K562 (cell line): ENCODE data around the gene GRAMD1B. TPM values are rescaled to one million over a fixed set of nuclear protein-coding genes. Genes with fewer than 3 reads are reported as not detected.

Experiments
- ATAC-seq: fragments of 200-7000 bp; cut with Tn5 transposase; 3 replicates; pipeline ENCODE4 v1.9.1; 2020; ENCODE audit warnings: moderate library complexity
- BruUV-seq: library from RNA; stranded (reverse); fragments of 400-500 nt; replicated peaks from 2 replicates; lab custom pipeline; 2021; lab: Mats Ljungman, UMichigan
- CTCF ChIA-PET: fragments of 300-600 bp; formaldehyde crosslinking; extraction: SDS; loops from one replicate; lab custom pipeline; 2021; ENCODE audit warnings: low intra/inter-chr PET ratio; lab: Yijun Ruan, JAX
- POLR2A ChIA-PET: fragments of 300-600, 350-650 bp; sonication (Branson Sonifier 250); formaldehyde crosslinking; extraction: SDS; loops from one replicate; lab custom pipeline; 2021; ENCODE audit warnings: antibody characterized with exemption, inconsistent platforms; lab: Yijun Ruan, JAX
- DNase-seq, 4 experiments: peaks; one replicate each; pipeline versions ENCODE4 v3.0.0 to v3.0.0-alpha.2; 2011 to 2018; ENCODE audit warnings: low spot score in 3 of 4, mixed read lengths in 3 of 4; ENCODE audit errors: extremely low read depth in 1 of 4
- FAIRE-seq: peaks from 2 replicates; lab custom pipeline; 2011; peaks lifted over from hg19 to GRCh38; lab: Jason Lieb, UNC
- H2AFZ ChIP-seq: 2 replicates; pipeline ENCODE4 v1.6.0; 2011; ENCODE audit warnings: low read depth, low read length, control low read depth, inconsistent platforms
- H3K27ac ChIP-seq: fragments of 200-600 bp; 3 replicates; pipeline ENCODE4 v1.8.0; 2011; ENCODE audit warnings: low read depth, mild to moderate bottlenecking, control low read depth, inconsistent platforms, low read length, moderate library complexity, mixed read lengths; ENCODE audit errors: extremely low read depth
- H3K27me3 ChIP-seq, 2 experiments: fragments of 300-600 bp in 1 of 2; 2 replicates in 1 of 2; 3 replicates in 1 of 2; pipeline versions ENCODE4 v1.6.0 to v1.8.0; 2011; ENCODE audit warnings: inconsistent platforms in 2 of 2, low read length in 2 of 2, mild to moderate bottlenecking in 1 of 2, mixed read lengths in 1 of 2, moderate library complexity in 1 of 2; ENCODE audit not compliant: control insufficient read depth in 2 of 2, insufficient read depth in 2 of 2
- H3K36me3 ChIP-seq: fragments of 300-600 bp; 3 replicates; pipeline ENCODE4 v1.8.0; 2011; ENCODE audit warnings: mild to moderate bottlenecking, low read length, inconsistent platforms; ENCODE audit not compliant: control insufficient read depth, insufficient read depth
- H3K4me1 ChIP-seq, 2 experiments: fragments of 200-600 bp in 1 of 2; replicated peaks in 1 of 2; 2 replicates in 1 of 2; 3 replicates in 1 of 2; pipeline versions ENCODE4 v1.5.1 to v1.8.0; 2011; ENCODE audit warnings: inconsistent platforms in 2 of 2, low read length in 2 of 2, mild to moderate bottlenecking in 1 of 2, mixed read lengths in 1 of 2, moderate library complexity in 1 of 2; ENCODE audit not compliant: control insufficient read depth in 2 of 2, insufficient read depth in 2 of 2
- H3K4me2 ChIP-seq: 2 replicates; pipeline ENCODE4 v1.6.1; 2011; ENCODE audit warnings: low read length, control low read depth, inconsistent platforms, mixed read lengths; ENCODE audit not compliant: insufficient read depth
- H3K4me3 ChIP-seq: fragments of 200-600 bp; sonication (generic), shearing (Covaris generic); 2 replicates; pipeline ENCODE4 v1.5.1; 2016; ENCODE audit warnings: control low read depth, inconsistent platforms
- H3K79me2 ChIP-seq: fragments of 200-600 bp; 3 replicates; pipeline ENCODE4 v1.8.0; 2011; ENCODE audit warnings: low read length, inconsistent platforms; ENCODE audit not compliant: control insufficient read depth, insufficient read depth
- H3K9ac ChIP-seq, 2 experiments: 2 replicates each; pipeline versions ENCODE4 v1.6.0 to v1.6.1; 2011; ENCODE audit warnings: low read depth in 2 of 2, low read length in 2 of 2, control low read depth in 1 of 2, inconsistent platforms in 1 of 2, mild to moderate bottlenecking in 1 of 2, mixed read lengths in 1 of 2; ENCODE audit not compliant: insufficient read depth in 1 of 2
- H3K9me1 ChIP-seq: one replicate; pipeline ENCODE4 v1.6.0; 2011; ENCODE audit warnings: inconsistent platforms, mild to moderate bottlenecking, low read length, moderate library complexity; ENCODE audit not compliant: control insufficient read depth, insufficient read depth
- H3K9me3 ChIP-seq: replicated peaks from 2 replicates; pipeline ENCODE4 v1.5.1; 2011; ENCODE audit warnings: low read depth, low read length, inconsistent platforms; ENCODE audit not compliant: control insufficient read depth, insufficient read depth
- H4K20me1 ChIP-seq: replicated peaks from 2 replicates; pipeline ENCODE4 v1.6.1; 2011; ENCODE audit warnings: low read length, inconsistent platforms, mixed read lengths; ENCODE audit not compliant: control insufficient read depth, insufficient read depth
- CCNT2 ChIP-seq: IDR thresholded peaks from 2 replicates; pipeline ENCODE4 v1.6.1; 2011; ENCODE audit warnings: borderline replicate concordance, low read depth, mild to moderate bottlenecking, moderate library complexity, mixed read lengths, low read length; ENCODE audit not compliant: insufficient read length; ENCODE audit errors: extremely low read depth
- DEAF1 ChIP-seq: fragments of 450-650 bp; formaldehyde crosslinking; IDR thresholded peaks from 2 replicates; pipeline ENCODE4 v1.4.0; 2020; ENCODE audit warnings: mild to moderate bottlenecking, moderate library complexity
- FOXA3 ChIP-seq, 2 experiments: fragments of 450-650 bp in 1 of 2; sonication (generic) in 1 of 2; formaldehyde crosslinking; IDR thresholded peaks in 1 of 2; conservative IDR thresholded peaks in 1 of 2; 2 replicates each; pipeline versions ENCODE4 v1.4.0 to v1.8.0; 2020 to 2022; ENCODE audit warnings: mild to moderate bottlenecking in 2 of 2, missing genetic modification reagents in 1 of 2
- HNRNPUL1 ChIP-seq: fragments of 200-400 bp; formaldehyde crosslinking; IDR thresholded peaks from 2 replicates; pipeline ENCODE4 v1.6.1; 2017; ENCODE audit warnings: low read length
- MNT ChIP-seq, 2 experiments: fragments of 450-650 bp; conservative IDR thresholded peaks; 2 replicates each; pipeline ENCODE4 v1.6.1; 2017; ENCODE audit warnings: mild to moderate bottlenecking in 2 of 2, moderate library complexity in 2 of 2
- MTA2 ChIP-seq: fragments of 450-650 bp; IDR thresholded peaks from 2 replicates; pipeline ENCODE4 v1.6.1; 2016; ENCODE audit warnings: low read depth
- RUNX1 ChIP-seq: sonication (generic); IDR thresholded peaks from 2 replicates; pipeline ENCODE4 v1.6.1; 2016; ENCODE audit warnings: antibody characterized with exemption, low read depth
- SMARCA5 ChIP-seq: fragments of 450-650 bp; IDR thresholded peaks from 2 replicates; pipeline ENCODE4 v1.6.1; 2016
- SNAPC5 ChIP-seq: fragments of 250-450 bp; sonication (Bioruptor Pico); IDR thresholded peaks from 2 replicates; pipeline ENCODE4 v1.8.0; 2021; ENCODE audit warnings: moderate library complexity, mild to moderate bottlenecking, inconsistent platforms
- SP1 ChIP-seq: sonication (generic); formaldehyde crosslinking; IDR thresholded peaks from 2 replicates; pipeline ENCODE4 v1.8.1; 2022; ENCODE audit warnings: mild to moderate bottlenecking, missing genetic modification reagents
- ZBTB5 ChIP-seq: fragments of 450-650 bp; IDR thresholded peaks from 2 replicates; pipeline ENCODE4 v1.6.1; 2017; ENCODE audit warnings: antibody characterized with exemption
- ZFP1 ChIP-seq: fragments of 450-650 bp; formaldehyde crosslinking; IDR thresholded peaks from 2 replicates; pipeline ENCODE4 v1.4.0; 2020; ENCODE audit warnings: mild to moderate bottlenecking, mixed read lengths
- ZKSCAN8 ChIP-seq: fragments of 200-800 bp; sonication (Bioruptor generic); IDR thresholded peaks from 2 replicates; pipeline ENCODE4 v1.6.1; 2016; ENCODE audit warnings: missing genetic modification characterization, missing compliant biosample characterization
- WGBS: fragments of 100-300 bp; shearing (Covaris generic); methylation state at CpG from one replicate; pipeline ENCODE4 v1.1.6; 2016; ENCODE audit warnings: low coverage, mixed read lengths; ENCODE audit not compliant: insufficient coverage; ENCODE audit errors: missing lambda C conversion rate; 5-methylcytosine and 5-hydroxymethylcytosine counted together
- in situ Hi-C: fragments of 300-500 bp; cut with MboI; formaldehyde crosslinking; loops from 4 replicates; pipeline ENCODE4 v1.15.0; 2018; ENCODE audit warnings: inconsistent platforms, mixed read lengths
- intact Hi-C: fragments of 100-400 bp; cut with micrococcal nuclease; formaldehyde crosslinking; loops from 2 replicates; pipeline ENCODE4 v1.14.2; 2022
- polyA plus RNA-seq, 8 experiments: library from polyadenylated mRNA; depleted of rRNA in 4 of 8; stranded (reverse) in 5 of 8; unstranded in 3 of 8; fragments of >200 nt; fragmentation: Nextera tagmentation in 2 of 8; fragmentation: Illumina TruSeq in 1 of 8; extraction: Ambion mirVana in 2 of 8; extraction: Trizol in 1 of 8; gene quantifications; 2 replicates each; pipeline versions ENCODE4 v1.2.1 to v1.2.3, GENCODE V29; 2011 to 2014; ENCODE audit warnings: inconsistent platforms in 1 of 8, missing spikeins in 1 of 8
- total RNA-seq, 7 experiments: library from RNA; depleted of rRNA in 6 of 7; stranded (reverse); fragments of >200 nt in 6 of 7; fragmentation: Illumina TruSeq in 2 of 7; extraction: Trizol in 2 of 7; gene quantifications; 2 replicates each; pipeline versions ENCODE4 v1.2.1 to v1.2.3, GENCODE V29; 2011 to 2021; ENCODE audit warnings: low replicate concordance in 1 of 7
- TF ChIP-seq, protein P1 (sequence below): fragments of 250-450 bp; sonication (Bioruptor Pico); IDR thresholded peaks from 2 replicates; pipeline ENCODE4 v1.8.0; 2022; ENCODE audit warnings: moderate library complexity, mild to moderate bottlenecking, inconsistent platforms

The GRAMD1B gene
- total and polyA plus RNA-seq, 9 of the 15 experiments (the other 6 are each of a cell fraction or from before 2014, with no cell fraction given), result 0.31 TPM; not detected in 8

- no peak for TF ChIP-seq DEAF1
- TF ChIP-seq SMARCA5, result no peak
Measured at GRCh38 chr11:123526027-123526805, 96.1 kb downstream of the GRAMD1B start (continued).

- no peak overlapping the region for H3K4me2 ChIP-seq
- FAIRE-seq (no peak), DNase-seq (no peak), ATAC-seq (no peak)
- no peaks in the 10 kb centered on the region for H3K36me3 ChIP-seq
- no peak overlapping the region for H3K4me3 ChIP-seq
- whole genome bisulfite sequencing, result 1% methylated on average over 7 of the region's 7 CpGs
- H4K20me1 ChIP-seq, result no peaks in the 10 kb centered on the region
- H3K79me2 ChIP-seq, result no peaks in the 10 kb centered on the region
- H3K27ac ChIP-seq, result no peak overlapping the region
- in situ Hi-C loops, result no loop called here
- H3K4me1 ChIP-seq, result no peaks in the 10 kb centered on the region
- CTCF ChIA-PET, result no interaction called here
- peaks cover 0 to 10% of the 10 kb centered on the region in 2 experiments; a peak in 2 of 5 replicates for H3K27me3 ChIP-seq
- POLR2A ChIA-PET, result no interaction called here
- no peaks in the 10 kb centered on the region for H3K9me1 ChIP-seq
- H3K9ac ChIP-seq, result no peak overlapping the region
- BruUV-seq, result no TSS peak
- TF ChIP-seq CCNT2 (no peak), ZBTB5 (no peak), SNAPC5 (CRISPR knock-in tag) (no peak), MNT (conservative IDR thresholded peaks at IDR 0.05) (no peak), SP1 (no peak), MTA2 (no peak), HNRNPUL1 (no peak), FOXA3 (CRISPR knock-in tag; conservative IDR thresholded peaks at IDR 0.05 in 1 of 2, IDR thresholded peaks at IDR 0.05 in 1 of 2) (no peak), ZFP1 (no peak), RUNX1 (no peak), ZKSCAN8 (CRISPR knock-in tag) (no peak)
- TF ChIP-seq, protein P1, sequence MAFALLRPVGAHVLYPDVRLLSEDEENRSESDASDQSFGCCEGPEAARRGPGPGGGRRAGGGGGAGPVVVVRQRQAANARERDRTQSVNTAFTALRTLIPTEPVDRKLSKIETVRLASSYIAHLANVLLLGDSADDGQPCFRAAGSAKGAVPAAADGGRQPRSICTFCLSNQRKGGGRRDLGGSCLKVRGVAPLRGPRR, result no peak
- no peak overlapping the region for H2AFZ ChIP-seq
- no peaks in the 10 kb centered on the region for H3K9me3 ChIP-seq
- intact Hi-C loops, result no loop called here
Measured at GRCh38 chr11:123526918-123527317, 96.8 kb downstream of the GRAMD1B start.
